GM10847 (cell line): ENCODE results near the gene SUSD2.

Source experiments
- POLR2A ChIP-seq: IDR thresholded peaks from 2 replicates; pipeline ENCODE4 v1.6.1; 2011; ENCODE audit not compliant: insufficient read length; ENCODE audit errors: extremely low read depth

The SUSD2 gene

DNA sequence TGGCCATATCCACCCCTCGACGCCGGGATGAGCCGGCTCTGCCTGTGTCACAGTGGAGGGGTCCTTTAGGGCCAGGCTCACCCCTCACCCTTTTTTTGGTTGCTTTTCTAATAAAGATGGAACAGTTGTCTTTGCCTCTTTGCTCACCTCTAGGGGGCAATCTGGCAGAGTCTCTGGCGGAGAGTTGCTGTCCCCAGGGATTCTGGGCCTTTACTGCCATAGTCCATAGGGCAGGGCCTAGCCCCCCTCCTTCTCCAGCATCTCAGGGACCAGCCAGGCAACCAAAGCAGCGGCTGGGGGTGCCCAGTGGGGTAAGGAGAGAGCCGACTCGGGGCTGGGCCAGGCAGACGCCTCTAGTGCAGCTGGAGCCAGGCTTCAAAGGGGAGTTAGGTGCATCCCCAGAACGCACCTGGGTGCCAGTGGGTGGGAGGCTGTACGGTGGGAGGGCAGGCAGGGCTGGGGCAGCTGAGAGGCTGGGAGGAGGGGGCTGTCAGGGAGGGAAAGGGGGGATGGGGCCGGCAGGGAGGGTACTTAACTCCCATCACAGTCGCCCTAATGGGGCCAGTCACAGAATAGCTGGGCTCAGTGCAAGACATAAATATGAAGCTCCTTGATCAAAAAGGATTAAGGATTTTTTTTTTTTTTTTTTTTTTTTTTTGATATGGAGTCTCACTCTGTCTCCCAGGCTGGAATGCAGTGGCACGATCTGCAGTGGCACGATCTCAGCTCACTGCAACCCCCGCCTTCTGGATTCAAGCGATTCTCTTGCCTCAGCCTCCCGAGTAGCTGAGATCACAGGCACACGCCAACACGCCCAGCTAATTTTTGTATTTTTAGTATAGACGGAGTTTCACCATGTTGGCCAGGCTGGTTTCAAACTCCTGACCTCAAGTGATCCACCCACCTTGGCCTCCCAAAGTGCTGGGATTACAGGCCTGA, 2.5 kb upstream of the SUSD2 start:
- TF ChIP-seq POLR2A: no peak

DNA sequence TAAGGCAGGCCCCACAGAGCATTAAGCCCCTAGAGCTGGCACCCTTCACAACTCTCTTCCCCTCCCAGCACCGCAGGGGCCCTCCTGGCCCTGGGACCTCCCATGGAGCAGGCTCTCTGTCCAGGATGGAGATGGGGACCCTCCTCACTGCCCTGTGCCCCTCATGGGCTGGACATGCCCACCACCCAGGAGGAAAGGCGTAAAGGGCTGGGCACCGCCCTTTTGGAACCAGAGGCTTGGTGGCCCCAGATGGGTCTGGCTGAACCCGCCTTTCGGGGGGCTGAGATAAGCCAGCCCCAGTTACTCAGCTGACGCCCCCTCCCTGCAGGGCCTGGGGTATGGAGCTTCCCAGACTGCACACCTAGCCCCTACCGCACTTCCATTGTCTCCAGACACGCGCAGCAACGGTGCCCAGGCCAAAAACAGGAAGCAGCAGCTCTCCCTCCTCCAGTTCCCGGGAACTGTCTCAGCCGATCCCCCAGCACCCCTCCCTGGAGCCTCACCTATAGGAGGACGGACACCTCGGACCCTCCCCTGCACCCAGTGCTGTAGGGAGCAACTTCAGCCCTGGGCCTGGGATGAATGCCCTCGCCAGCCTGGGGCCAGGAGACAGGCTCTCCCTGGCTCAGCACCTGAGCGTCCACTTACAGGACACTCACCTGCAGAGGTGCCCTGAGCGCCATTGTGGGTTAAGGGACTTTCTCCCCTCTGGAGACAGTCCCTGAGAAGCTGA, 1.6 kb upstream of the SUSD2 start:
- no peak for TF ChIP-seq POLR2A

DNA sequence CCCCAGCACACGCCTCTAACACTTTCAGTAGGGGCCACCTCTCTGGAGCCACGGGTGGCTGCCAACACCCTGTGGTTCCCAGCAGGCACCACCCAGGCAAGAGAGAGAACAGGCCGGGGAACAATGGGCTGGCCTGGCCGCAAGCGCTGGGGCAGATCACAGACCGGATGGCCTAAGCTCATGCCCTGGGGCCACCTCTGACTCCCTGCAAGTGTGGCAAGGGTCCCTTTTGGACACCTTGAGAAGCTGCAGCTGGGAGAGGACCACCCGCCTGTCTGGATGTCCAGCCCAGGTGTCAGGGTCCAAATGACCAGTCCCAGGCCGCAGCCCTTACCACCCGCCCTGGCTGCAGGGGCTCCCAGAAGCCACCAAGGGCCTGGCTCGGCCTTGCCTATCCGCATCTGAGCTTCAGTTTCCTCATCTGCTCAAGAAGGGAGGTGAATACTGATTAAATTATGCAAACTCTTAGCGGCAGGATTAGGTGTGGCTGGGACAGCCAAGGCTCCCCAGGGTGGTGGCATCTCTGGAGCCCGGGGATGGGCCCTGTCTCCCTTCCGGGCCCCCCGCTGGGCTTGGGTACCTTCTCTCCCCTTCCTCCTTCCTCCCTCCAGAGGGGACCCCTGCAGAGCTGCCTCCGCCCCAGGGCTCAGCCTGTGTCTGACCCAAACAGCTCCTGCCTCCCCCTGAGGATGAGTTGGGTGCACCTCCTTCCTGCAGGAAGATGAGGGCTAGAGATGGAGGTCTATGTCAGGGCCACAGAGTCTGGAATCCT, 785 bp upstream of the SUSD2 start:
- no peak for TF ChIP-seq POLR2A

DNA sequence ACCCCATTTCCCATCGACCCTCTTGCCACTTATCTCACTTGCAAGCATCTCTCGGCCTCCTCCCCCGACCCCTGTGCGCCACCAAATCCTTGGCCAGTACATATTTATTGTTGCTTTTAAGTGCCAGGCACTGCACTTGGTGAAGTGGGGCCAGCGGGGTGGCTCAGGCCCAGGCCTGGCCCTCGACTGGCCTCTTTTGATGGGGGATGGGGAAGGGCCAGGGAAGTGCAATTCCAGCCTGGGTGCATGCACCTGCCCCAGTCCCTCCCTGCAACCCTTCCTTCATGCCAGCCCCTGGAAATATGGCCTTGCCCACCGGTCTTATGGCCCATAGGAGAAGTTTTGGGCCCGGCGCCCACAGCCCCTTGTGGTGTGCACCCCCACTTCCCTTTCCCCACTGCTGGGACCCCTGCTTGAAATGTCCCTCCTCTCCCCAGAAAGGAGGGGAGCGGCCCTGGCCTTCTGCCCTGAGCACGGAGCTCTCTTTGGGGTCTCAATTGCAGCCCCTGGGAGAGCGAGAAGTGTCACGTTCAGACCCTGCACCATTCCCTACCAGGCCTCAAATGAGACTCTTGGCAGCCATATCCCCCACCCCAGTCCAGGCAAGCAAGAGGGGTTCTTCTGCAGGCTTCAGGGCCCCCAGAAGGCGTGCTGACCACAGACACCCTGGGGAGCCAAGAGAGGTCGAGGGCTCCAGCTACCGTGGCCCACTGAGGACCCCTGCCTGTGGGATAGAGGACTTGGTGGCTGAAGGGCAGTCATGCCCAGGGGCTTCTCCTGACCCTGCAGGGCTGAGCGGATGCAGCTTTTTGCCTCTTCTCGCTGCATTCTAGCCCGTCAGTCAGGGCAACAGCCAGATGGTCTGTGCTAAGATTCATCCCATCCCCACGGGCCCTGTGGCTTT, 961 bp downstream of the SUSD2 start:
- no peak for TF ChIP-seq POLR2A

DNA sequence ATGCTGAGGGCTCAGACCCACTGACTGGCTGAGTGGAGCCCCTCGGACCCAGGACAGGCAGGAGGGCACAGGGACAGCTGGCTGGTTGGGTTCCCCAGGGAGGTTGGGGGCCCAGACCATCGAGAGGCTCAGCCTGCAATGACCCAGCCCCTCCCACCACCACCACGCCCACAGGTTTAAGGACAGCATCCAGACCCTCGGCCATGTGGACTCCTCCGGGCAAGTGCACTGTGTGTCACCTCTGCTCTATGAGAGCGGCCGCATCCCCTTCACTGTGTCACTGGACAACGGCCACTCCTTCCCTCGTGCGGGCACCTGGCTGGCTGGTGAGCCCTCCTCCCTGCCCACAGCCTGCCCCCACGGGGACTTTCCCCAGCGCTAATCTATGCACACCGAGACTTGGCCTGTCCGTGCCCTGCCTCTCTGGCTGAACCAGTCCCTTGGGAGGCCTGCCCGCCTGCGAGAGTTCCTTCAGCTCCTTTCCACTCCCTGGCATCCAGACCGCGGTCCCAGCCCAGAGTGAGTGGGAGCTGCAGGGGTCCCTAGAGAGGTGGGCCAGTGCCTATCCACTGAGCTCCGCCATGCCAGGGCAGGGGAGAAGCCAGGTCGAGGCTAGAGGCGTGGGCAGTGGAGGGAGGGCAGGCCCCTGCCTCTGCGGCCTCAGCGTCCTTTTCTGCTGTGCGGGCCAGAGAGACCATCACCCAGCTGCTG, 2.2 kb downstream of the SUSD2 start:
- TF ChIP-seq POLR2A: no peak

DNA sequence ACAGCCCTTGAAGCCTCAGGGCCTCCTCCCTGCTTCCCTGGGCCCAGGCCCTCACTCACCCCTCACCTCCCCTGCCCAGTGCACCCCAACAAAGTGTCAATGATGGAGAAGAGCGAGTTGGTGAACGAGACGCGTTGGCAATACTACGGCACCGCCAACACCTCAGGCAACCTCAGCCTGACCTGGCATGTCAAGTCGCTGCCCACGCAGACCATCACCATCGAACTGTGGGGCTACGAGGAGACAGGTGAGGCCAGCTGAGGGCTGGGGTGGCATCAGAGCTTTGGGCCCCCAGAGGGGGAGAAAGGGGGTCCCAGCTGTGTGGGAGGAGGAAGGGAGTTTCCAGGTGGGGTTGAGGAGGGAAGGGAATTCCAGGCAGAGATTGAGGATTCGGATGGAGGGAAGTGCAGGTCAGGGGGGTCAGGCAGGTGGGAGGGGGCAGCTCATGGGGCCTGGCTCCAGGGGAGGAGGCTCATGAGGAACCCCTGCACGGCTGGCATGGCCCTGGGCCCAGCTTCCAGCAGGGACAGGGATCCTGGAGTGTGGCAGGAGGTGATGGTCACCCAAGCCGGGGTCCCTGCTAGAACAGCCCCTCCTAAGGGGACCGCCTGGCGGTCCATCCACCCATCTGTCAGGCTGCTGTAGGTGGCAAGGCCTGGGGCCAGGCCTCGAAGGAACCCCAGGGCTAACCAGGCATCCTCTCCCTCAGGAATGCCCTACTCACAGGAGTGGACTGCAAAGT, 2.9 kb downstream of the SUSD2 start:
- TF ChIP-seq POLR2A: no peak

DNA sequence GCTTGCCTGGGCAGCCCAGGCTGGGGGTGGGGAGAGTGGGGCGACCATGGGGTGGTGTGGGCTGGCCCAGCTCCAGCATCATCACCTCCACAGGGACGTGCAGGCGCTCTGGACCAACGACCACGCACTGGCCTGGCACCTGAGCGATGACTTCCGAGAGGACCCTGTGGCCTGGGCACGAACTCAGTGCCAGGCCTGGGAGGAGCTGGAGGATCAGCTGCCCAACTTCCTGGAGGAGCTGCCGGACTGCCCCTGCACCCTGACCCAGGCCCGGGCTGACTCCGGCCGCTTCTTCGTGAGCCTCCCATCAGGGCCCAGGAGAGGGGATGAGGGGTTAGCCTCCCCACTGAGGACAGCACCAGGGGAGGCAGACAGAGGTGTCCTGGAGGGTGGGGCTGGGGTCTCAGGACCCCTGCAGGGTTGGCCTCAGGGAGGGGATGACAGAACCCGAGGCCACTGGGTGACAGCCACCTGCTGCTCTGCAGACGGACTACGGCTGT, 3.8 kb downstream of the SUSD2 start:
- no peak for TF ChIP-seq POLR2A

DNA sequence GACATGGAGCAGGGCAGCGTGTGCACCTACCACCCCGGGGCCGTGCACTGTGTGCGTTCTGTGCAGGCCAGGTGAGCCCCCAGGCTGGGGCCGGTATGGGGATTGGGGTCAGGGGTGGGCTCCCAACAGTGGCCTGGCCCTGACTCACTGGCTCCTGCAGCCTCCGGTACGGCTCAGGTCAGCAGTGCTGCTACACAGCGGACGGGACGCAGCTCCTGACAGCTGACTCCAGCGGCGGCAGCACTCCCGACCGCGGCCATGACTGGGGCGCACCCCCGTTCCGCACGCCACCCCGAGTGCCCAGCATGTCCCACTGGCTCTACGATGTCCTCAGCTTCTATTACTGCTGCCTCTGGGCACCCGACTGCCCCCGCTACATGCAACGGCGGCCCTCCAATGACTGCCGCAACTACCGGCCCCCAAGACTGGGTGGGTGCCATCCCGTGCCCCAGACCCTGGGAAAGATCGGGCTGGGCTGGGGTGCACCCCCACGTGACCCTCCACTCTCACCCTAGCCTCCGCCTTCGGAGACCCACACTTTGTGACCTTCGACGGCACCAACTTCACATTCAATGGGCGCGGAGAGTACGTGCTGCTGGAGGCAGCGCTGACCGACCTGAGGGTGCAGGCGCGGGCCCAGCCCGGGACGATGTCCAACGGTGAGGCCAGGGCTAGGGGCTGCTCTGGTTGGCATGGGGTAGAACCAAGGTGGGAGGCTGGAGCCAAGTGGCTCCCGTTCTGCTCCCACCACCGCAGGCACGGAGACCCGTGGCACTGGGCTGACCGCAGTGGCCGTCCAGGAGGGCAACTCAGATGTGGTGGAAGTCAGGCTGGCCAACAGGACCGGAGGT, 4.4 kb downstream of the SUSD2 start:
- no peak for TF ChIP-seq POLR2A

DNA sequence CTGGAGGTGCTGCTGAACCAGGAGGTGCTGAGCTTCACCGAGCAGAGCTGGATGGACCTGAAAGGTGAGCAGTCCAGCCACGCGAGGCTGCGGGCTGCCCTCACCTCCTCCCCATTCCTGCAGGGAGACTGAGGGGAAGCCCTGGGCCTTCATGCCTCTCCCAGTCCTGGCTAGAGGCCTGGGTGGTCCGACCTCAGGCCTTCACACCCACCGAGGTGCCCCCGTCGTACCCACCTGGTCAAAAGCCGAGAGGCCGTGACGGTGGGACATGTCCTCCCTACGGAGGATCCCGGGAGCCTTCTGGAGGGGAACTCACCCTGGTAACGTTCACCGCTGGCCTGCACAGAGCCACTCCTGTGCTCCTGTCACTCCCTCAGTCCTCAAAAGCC, 5.1 kb downstream of the SUSD2 start:
- no peak for TF ChIP-seq POLR2A

DNA sequence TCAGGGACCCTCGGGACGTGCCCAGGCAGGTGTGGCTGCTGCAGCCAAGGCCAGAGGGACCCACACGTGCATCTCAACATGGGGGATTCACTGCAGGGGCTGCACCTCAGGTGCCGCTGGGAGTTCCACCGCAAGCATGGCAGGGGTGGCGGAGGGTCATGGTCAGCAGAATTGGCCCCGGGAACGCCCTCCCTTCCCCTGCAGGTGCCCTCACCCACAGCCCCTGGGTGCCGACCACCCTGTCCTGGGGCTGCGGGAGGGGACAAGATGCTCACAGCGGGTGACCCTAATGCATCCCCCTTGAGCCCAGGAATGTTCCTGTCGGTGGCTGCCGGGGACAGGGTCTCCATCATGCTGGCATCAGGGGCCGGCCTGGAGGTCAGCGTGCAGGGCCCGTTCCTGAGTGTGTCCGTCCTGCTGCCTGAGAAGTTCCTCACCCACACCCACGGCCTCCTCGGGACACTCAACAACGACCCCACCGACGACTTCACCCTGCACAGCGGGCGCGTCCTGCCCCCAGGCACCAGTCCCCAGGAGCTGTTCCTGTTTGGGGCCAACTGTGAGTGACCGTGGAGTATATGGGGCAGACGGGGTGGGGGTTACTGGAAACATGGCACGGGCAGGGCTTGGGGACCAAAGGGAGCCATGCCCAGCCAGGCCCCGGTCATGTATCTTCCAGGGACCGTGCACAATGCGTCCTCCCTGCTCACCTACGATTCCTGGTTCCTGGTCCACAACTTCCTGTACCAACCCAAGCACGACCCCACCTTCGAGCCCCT, 5.8 kb downstream of the SUSD2 start:
- TF ChIP-seq POLR2A: no peak
